ENCODE results near the gene DMGDH.

The DMGDH gene

DNA sequence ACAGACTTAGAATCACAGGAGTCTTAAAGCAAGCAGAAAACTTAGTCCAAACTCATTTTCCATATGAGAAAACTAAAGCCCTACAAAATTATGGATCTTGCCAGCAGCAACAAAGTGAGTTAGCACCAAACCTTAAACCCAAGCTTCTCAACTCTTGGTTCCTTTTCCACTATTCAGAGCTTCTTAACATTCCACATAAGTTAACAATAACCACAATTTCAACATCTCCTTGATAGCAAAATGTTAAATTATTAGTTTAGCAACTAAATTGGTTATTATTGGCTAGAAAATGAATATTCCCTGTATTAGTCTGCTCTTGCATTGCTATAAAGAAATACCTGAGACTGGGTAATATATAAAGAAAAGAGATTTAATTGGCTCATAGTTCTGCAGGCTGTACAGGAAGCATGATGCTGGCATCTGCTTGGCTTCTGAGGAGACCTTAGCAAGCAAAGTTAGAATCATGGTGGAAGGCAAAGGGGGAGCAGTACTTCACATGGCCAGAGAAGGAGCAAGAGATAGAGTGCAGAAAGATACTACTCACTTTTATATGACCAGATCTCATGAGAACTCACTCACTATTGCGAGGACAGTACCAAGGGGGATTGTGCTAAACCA, 58.1 kb downstream of the DMGDH start:
- TF ChIP-seq, protein P1, sequence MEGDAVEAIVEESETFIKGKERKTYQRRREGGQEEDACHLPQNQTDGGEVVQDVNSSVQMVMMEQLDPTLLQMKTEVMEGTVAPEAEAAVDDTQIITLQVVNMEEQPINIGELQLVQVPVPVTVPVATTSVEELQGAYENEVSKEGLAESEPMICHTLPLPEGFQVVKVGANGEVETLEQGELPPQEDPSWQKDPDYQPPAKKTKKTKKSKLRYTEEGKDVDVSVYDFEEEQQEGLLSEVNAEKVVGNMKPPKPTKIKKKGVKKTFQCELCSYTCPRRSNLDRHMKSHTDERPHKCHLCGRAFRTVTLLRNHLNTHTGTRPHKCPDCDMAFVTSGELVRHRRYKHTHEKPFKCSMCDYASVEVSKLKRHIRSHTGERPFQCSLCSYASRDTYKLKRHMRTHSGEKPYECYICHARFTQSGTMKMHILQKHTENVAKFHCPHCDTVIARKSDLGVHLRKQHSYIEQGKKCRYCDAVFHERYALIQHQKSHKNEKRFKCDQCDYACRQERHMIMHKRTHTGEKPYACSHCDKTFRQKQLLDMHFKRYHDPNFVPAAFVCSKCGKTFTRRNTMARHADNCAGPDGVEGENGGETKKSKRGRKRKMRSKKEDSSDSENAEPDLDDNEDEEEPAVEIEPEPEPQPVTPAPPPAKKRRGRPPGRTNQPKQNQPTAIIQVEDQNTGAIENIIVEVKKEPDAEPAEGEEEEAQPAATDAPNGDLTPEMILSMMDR (IDR thresholded peaks at IDR 0.05): no peak

DNA sequence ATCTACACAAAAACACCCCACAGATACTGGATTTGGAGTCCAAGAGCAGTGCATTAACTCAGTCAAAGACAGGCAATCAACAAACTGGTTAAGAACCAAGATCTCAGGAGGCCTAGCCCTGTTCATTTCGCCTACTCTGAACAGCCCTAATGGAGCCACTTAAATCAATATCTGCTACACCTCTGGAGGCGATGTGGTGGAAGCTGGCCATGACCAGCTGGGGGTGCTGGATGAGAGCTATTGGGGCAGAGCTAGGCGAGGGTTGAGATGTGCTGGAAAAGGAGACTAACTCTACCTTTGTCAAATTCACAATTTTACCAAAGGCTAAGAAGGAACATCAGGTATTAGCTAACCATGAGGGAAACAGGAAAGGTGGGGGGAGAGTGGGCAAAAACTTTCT, 61.1 kb downstream of the DMGDH start:
- TF ChIP-seq, protein P1 (IDR thresholded peaks at IDR 0.05): no peak

DNA sequence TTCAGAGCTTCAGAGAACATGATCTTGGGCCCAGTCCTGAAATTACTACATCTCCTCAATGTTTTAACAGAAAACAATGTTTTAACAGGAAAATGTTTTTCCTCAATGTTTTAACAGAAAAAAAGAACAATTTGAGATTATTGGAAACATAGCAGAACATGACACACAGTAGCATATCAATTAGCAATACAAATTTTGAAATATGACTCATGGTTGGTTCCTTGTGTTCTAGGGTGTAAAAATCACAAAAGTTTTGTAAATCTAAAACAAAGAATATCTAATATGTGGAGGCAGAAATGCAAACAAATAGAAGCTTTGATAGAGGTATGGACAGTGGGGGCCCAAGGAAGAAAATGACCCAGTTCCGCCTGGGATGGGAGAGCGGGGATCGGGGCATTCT, 61.6 kb downstream of the DMGDH start:
- TF ChIP-seq, protein P1 (IDR thresholded peaks at IDR 0.05): no peak

DNA sequence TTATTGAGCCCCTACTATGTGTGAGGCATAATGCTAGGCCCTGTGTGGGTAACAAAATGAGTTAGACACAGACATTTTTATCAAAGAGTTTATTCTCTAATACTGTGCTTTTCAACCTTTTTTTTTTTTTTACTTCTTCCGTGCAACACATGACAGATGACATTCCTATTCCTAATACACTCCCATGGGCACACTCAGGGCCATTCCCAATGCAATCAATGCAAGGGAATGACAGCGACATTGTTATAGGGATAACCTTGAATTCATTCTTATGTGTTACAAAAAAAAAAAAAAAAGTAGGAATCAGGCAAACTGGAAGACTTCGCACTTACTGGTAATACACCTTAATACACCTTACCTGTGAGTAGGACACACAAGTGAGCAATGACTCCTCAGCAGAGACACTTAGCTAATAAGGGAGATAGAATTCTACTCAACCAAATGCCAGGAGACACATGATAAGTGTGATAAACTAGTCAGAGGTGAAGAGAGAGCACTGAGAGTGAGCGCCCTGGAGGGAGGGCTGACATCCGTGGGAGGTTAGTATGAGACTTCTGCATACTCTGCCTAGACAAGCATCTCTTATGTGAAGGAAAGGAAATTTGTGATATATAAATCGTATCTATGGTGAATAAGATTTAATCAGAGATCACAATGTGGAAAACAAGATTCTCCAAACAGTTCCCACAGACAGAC, 63.4 kb downstream of the DMGDH start:
- TF ChIP-seq, protein P1 (IDR thresholded peaks at IDR 0.05): no peak

DNA sequence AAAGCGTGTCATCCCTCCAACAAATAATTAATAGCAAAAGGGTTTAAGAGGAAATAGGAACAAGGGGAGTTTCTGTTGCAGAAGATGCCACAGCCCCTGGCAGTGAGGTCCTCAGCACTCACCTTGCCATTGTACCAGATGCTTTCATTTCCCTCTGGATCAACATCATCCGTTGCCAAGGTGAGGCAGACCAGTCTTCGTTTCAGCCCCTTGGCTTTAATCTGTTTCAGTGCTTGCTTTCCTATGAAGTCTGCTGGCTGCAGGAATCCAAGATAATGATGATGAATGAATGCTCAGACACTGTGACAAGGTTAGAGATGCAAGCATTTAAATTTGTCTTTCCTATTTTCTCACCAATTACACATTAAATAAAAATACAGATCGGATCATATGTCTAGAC, 64.3 kb downstream of the DMGDH start:
- TF ChIP-seq, protein P1 (IDR thresholded peaks at IDR 0.05): no peak

DNA sequence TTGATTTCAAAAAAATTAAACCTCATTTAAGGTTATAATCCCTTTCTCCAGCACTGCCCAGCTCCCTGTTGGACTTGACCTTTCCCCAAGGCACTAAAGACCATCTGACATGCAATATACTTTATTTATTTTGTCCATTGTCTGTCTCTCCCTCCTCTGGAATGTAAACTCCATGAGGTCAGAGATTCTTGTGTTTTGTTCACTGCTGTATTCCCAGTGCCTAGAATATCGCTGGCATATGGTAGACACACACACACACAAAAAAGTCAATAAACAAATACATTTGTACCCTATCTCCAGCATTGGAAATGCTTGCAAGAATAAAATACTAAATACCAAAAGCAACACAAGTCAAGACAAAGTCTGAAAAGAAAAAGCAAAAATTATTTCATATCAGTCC, 67.1 kb downstream of the DMGDH start:
- TF ChIP-seq, protein P1 (IDR thresholded peaks at IDR 0.05): no peak

DNA sequence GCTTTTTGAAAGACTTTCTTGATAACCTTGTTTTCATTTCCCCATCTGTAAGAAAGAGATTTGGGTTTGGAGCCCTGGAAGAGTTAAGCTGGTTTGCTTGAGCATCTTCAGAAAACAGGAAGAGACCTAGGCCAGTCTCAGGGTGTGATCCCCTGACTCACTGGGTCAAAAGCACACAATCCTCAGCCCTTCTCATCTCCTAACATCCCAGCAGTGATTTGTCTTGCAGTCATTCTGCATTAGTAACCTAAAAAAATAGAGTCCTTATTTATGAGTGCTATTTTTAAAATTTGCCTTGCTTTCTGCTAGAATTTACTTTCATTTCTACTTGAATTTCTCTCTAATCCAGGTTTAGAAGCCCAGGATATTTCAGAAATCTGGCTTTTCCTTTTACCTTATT, 68.0 kb downstream of the DMGDH start:
- TF ChIP-seq, protein P1 (IDR thresholded peaks at IDR 0.05): no peak
